ENCODE measurements around the gene FUT8.

FUT8 gene

GRCh38 chr14:65574611-65575010 lies 162.1 kb downstream of the FUT8 start:
- Histone ChIP-seq H3K27me3 (ENCODE audit: control insufficient read depth in 1 of 2, insufficient read depth in 2 of 2, low read length in 2 of 2) (no peaks in the 10 kb centered on the region), H3K27ac (ENCODE audit: low read depth, low read length) (no peak overlapping the region), H3K9me3 (ENCODE audit: control insufficient read depth in 1 of 2, low read length in 2 of 2) (no peaks in the 10 kb centered on the region), H3K9ac (ENCODE audit: low read depth in 1 of 2, low read length in 2 of 2) (no peak overlapping the region), H3K4me3 (ENCODE audit: low read depth in 1 of 2, low read length in 2 of 2) (no peak overlapping the region), H3K36me3 (ENCODE audit: control insufficient read depth in 1 of 2, insufficient read depth in 2 of 2, low read length in 2 of 2) (no peaks in the 10 kb centered on the region), H3K4me1 (ENCODE audit: control insufficient read depth in 1 of 2, insufficient read depth in 2 of 2, low read length in 2 of 2) (no peaks in the 10 kb centered on the region)

GRCh38 chr14:65575389-65575788 lies 162.9 kb downstream of the FUT8 start:
- H3K27me3 ChIP-seq (ENCODE audit: control insufficient read depth in 1 of 2, insufficient read depth in 2 of 2, low read length in 2 of 2) = no peaks in the 10 kb centered on the region
- H3K4me1 ChIP-seq (ENCODE audit: control insufficient read depth in 1 of 2, insufficient read depth in 2 of 2, low read length in 2 of 2) = no peaks in the 10 kb centered on the region
- no peak overlapping the region for H3K9ac ChIP-seq (ENCODE audit: low read depth in 1 of 2, low read length in 2 of 2)
- H3K9me3 ChIP-seq (ENCODE audit: control insufficient read depth in 1 of 2, low read length in 2 of 2) = no peaks in the 10 kb centered on the region
- H3K27ac ChIP-seq (ENCODE audit: low read depth, low read length) = no peak overlapping the region
- no peaks in the 10 kb centered on the region for H3K36me3 ChIP-seq (ENCODE audit: control insufficient read depth in 1 of 2, insufficient read depth in 2 of 2, low read length in 2 of 2)
- no peak overlapping the region for H3K4me3 ChIP-seq (ENCODE audit: low read depth in 1 of 2, low read length in 2 of 2)

GRCh38 chr14:65580973-65581372 lies 168.4 kb downstream of the FUT8 start:
- Histone ChIP-seq H3K9ac (ENCODE audit: low read depth in 1 of 2, low read length in 2 of 2) (no peak overlapping the region), H3K9me3 (ENCODE audit: control insufficient read depth in 1 of 2, low read length in 2 of 2) (no peaks in the 10 kb centered on the region), H3K36me3 (ENCODE audit: control insufficient read depth in 1 of 2, insufficient read depth in 2 of 2, low read length in 2 of 2) (no peaks in the 10 kb centered on the region), H3K27ac (ENCODE audit: low read depth, low read length) (no peak overlapping the region), H3K4me1 (ENCODE audit: control insufficient read depth in 1 of 2, insufficient read depth in 2 of 2, low read length in 2 of 2) (no peaks in the 10 kb centered on the region), H3K27me3 (ENCODE audit: control insufficient read depth in 1 of 2, insufficient read depth in 2 of 2, low read length in 2 of 2) (no peaks in the 10 kb centered on the region), H3K4me3 (ENCODE audit: low read depth in 1 of 2, low read length in 2 of 2) (no peak overlapping the region)

- Histone ChIP-seq H3K4me3 (ENCODE audit: low read depth in 1 of 2, low read length in 2 of 2) (no peak overlapping the region), H3K27ac (ENCODE audit: low read depth, low read length) (no peak overlapping the region), H3K9ac (ENCODE audit: low read depth in 1 of 2, low read length in 2 of 2) (no peak overlapping the region), H3K4me1 (ENCODE audit: control insufficient read depth in 1 of 2, insufficient read depth in 2 of 2, low read length in 2 of 2) (no peaks in the 10 kb centered on the region), H3K27me3 (ENCODE audit: control insufficient read depth in 1 of 2, insufficient read depth in 2 of 2, low read length in 2 of 2) (no peaks in the 10 kb centered on the region), H3K36me3 (ENCODE audit: control insufficient read depth in 1 of 2, insufficient read depth in 2 of 2, low read length in 2 of 2) (no peaks in the 10 kb centered on the region), H3K9me3 (ENCODE audit: control insufficient read depth in 1 of 2, low read length in 2 of 2) (no peaks in the 10 kb centered on the region)
These were observed 168.8 kb downstream of the FUT8 start for GRCh38 chr14:65581378-65581777.

- Histone ChIP-seq H3K27ac (ENCODE audit: low read depth, low read length) (no peak overlapping the region), H3K4me3 (ENCODE audit: low read depth in 1 of 2, low read length in 2 of 2) (no peak overlapping the region), H3K4me1 (ENCODE audit: control insufficient read depth in 1 of 2, insufficient read depth in 2 of 2, low read length in 2 of 2) (no peaks in the 10 kb centered on the region), H3K36me3 (ENCODE audit: control insufficient read depth in 1 of 2, insufficient read depth in 2 of 2, low read length in 2 of 2) (no peaks in the 10 kb centered on the region), H3K27me3 (ENCODE audit: control insufficient read depth in 1 of 2, insufficient read depth in 2 of 2, low read length in 2 of 2) (no peaks in the 10 kb centered on the region), H3K9me3 (ENCODE audit: control insufficient read depth in 1 of 2, low read length in 2 of 2) (no peaks in the 10 kb centered on the region), H3K9ac (ENCODE audit: low read depth in 1 of 2, low read length in 2 of 2) (no peak overlapping the region)
These were observed 169.3 kb downstream of the FUT8 start for GRCh38 chr14:65581799-65582198.

- no peaks in the 10 kb centered on the region for H3K36me3 ChIP-seq (ENCODE audit: control insufficient read depth in 1 of 2, insufficient read depth in 2 of 2, low read length in 2 of 2)
- H3K27ac ChIP-seq (ENCODE audit: low read depth, low read length) = no peak overlapping the region
- H3K27me3 ChIP-seq (ENCODE audit: control insufficient read depth in 1 of 2, insufficient read depth in 2 of 2, low read length in 2 of 2) = no peaks in the 10 kb centered on the region
- no peak overlapping the region for H3K9ac ChIP-seq (ENCODE audit: low read depth in 1 of 2, low read length in 2 of 2)
- H3K9me3 ChIP-seq (ENCODE audit: control insufficient read depth in 1 of 2, low read length in 2 of 2) = no peaks in the 10 kb centered on the region
- H3K4me1 ChIP-seq (ENCODE audit: control insufficient read depth in 1 of 2, insufficient read depth in 2 of 2, low read length in 2 of 2) = no peaks in the 10 kb centered on the region
- no peak overlapping the region for H3K4me3 ChIP-seq (ENCODE audit: low read depth in 1 of 2, low read length in 2 of 2)
These were observed 172.7 kb downstream of the FUT8 start for GRCh38 chr14:65585216-65585615.

GRCh38 chr14:65588426-65589140 lies 176.1 kb downstream of the FUT8 start:
- H3K9ac ChIP-seq (ENCODE audit: low read depth in 1 of 2, low read length in 2 of 2) = no peak overlapping the region
- no peaks in the 10 kb centered on the region for H3K36me3 ChIP-seq (ENCODE audit: control insufficient read depth in 1 of 2, insufficient read depth in 2 of 2, low read length in 2 of 2)
- H3K27me3 ChIP-seq (ENCODE audit: control insufficient read depth in 1 of 2, insufficient read depth in 2 of 2, low read length in 2 of 2) = no peaks in the 10 kb centered on the region
- H3K4me3 ChIP-seq (ENCODE audit: low read depth in 1 of 2, low read length in 2 of 2) = no peak overlapping the region
- H3K27ac ChIP-seq (ENCODE audit: low read depth, low read length) = no peak overlapping the region
- H3K4me1 ChIP-seq (ENCODE audit: control insufficient read depth in 1 of 2, insufficient read depth in 2 of 2, low read length in 2 of 2) = no peaks in the 10 kb centered on the region
- no peaks in the 10 kb centered on the region for H3K9me3 ChIP-seq (ENCODE audit: control insufficient read depth in 1 of 2, low read length in 2 of 2)

- H3K9me3 ChIP-seq (ENCODE audit: control insufficient read depth in 1 of 2, low read length in 2 of 2) = no peaks in the 10 kb centered on the region
- no peak overlapping the region for H3K9ac ChIP-seq (ENCODE audit: low read depth in 1 of 2, low read length in 2 of 2)
- no peak overlapping the region for H3K4me3 ChIP-seq (ENCODE audit: low read depth in 1 of 2, low read length in 2 of 2)
- no peaks in the 10 kb centered on the region for H3K36me3 ChIP-seq (ENCODE audit: control insufficient read depth in 1 of 2, insufficient read depth in 2 of 2, low read length in 2 of 2)
- H3K27me3 ChIP-seq (ENCODE audit: control insufficient read depth in 1 of 2, insufficient read depth in 2 of 2, low read length in 2 of 2) = no peaks in the 10 kb centered on the region
- no peak overlapping the region for H3K27ac ChIP-seq (ENCODE audit: low read depth, low read length)
- peaks cover 2 to 10% of the 10 kb centered on the region in 2 donors for H3K4me1 ChIP-seq (ENCODE audit: control insufficient read depth in 1 of 2, insufficient read depth in 2 of 2, low read length in 2 of 2)
These were observed 181.8 kb downstream of the FUT8 start for GRCh38 chr14:65594153-65594881.

- no peaks in the 10 kb centered on the region for H3K36me3 ChIP-seq (ENCODE audit: control insufficient read depth in 1 of 2, insufficient read depth in 2 of 2, low read length in 2 of 2)
- no peak overlapping the region for H3K27ac ChIP-seq (ENCODE audit: low read depth, low read length)
- no peak overlapping the region for H3K4me3 ChIP-seq (ENCODE audit: low read depth in 1 of 2, low read length in 2 of 2)
- no peak overlapping the region for H3K9ac ChIP-seq (ENCODE audit: low read depth in 1 of 2, low read length in 2 of 2)
- H3K9me3 ChIP-seq (ENCODE audit: control insufficient read depth in 1 of 2, low read length in 2 of 2) = no peaks in the 10 kb centered on the region
- peaks cover 5 to 14% of the 10 kb centered on the region in 2 donors for H3K4me1 ChIP-seq (ENCODE audit: control insufficient read depth in 1 of 2, insufficient read depth in 2 of 2, low read length in 2 of 2)
- H3K27me3 ChIP-seq (ENCODE audit: control insufficient read depth in 1 of 2, insufficient read depth in 2 of 2, low read length in 2 of 2) = no peaks in the 10 kb centered on the region
These were observed 182.3 kb downstream of the FUT8 start for GRCh38 chr14:65594882-65595237.

GRCh38 chr14:65599375-65599774 lies 186.8 kb downstream of the FUT8 start:
- Histone ChIP-seq H3K27ac (ENCODE audit: low read depth, low read length) (no peak overlapping the region), H3K9ac (ENCODE audit: low read depth in 1 of 2, low read length in 2 of 2) (no peak overlapping the region), H3K36me3 (ENCODE audit: control insufficient read depth in 1 of 2, insufficient read depth in 2 of 2, low read length in 2 of 2) (no peaks in the 10 kb centered on the region), H3K9me3 (ENCODE audit: control insufficient read depth in 1 of 2, low read length in 2 of 2) (no peaks in the 10 kb centered on the region), H3K4me1 (ENCODE audit: control insufficient read depth in 1 of 2, insufficient read depth in 2 of 2, low read length in 2 of 2) (peaks cover 5 to 13% of the 10 kb centered on the region in 2 donors), H3K4me3 (ENCODE audit: low read depth in 1 of 2, low read length in 2 of 2) (no peak overlapping the region), H3K27me3 (ENCODE audit: control insufficient read depth in 1 of 2, insufficient read depth in 2 of 2, low read length in 2 of 2) (no peaks in the 10 kb centered on the region)

Measured in duodenal mucosa (tissue), 2 donors.